DND-41 (cell line): ENCODE measurements around the gene RYR3.

Experiments
- EZH2 ChIP-seq: IDR thresholded peaks from 3 replicates; pipeline ENCODE4 v1.6.1; 2012; ENCODE audit warnings: borderline replicate concordance, low read depth, mild to moderate bottlenecking, moderate library complexity, low read length, inconsistent platforms; ENCODE audit not compliant: severe bottlenecking
- TF ChIP-seq, protein P1 (sequence below): IDR thresholded peaks from 2 replicates; pipeline ENCODE4 v1.5.1; 2012; ENCODE audit warnings: borderline replicate concordance, low read length, moderate library complexity, mild to moderate bottlenecking; ENCODE audit not compliant: poor library complexity, severe bottlenecking; ENCODE audit errors: extremely low read depth

DNA sequence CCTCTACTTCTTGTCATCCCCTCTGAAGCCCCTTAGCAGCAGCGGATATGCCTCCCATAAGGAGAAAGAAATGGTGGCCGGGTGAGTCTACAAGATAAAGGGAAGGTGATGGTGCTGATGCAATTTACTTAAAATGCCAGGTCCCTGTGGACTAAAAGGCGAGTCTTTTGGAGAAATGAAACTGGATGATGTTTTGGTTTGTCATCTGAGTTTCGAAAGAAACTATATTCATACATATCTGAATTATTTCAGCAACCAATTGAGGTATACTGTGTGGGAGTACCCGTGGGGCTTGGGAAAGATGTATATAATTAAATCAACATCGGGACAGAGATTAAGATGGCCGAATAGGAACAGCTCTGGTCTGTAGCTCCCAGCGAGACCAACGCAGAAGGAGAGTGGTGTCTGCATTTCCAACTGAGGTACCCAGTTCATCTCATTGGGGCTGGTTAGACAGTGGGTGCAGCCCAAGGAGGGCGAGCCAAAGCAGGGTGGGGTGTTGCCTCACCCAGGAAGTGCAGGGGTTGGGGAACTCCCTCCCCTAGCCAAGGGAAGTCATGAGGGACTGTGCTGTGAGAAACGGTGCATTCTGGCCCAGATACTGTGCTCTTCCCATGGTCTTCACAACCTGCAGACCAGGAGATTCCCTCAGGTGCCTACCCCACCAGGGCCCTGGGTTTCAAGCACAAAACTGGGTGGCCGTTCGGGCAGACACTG is 446.9 kb downstream of the RYR3 start:
- TF ChIP-seq, protein P1, sequence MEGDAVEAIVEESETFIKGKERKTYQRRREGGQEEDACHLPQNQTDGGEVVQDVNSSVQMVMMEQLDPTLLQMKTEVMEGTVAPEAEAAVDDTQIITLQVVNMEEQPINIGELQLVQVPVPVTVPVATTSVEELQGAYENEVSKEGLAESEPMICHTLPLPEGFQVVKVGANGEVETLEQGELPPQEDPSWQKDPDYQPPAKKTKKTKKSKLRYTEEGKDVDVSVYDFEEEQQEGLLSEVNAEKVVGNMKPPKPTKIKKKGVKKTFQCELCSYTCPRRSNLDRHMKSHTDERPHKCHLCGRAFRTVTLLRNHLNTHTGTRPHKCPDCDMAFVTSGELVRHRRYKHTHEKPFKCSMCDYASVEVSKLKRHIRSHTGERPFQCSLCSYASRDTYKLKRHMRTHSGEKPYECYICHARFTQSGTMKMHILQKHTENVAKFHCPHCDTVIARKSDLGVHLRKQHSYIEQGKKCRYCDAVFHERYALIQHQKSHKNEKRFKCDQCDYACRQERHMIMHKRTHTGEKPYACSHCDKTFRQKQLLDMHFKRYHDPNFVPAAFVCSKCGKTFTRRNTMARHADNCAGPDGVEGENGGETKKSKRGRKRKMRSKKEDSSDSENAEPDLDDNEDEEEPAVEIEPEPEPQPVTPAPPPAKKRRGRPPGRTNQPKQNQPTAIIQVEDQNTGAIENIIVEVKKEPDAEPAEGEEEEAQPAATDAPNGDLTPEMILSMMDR: no peak
- no peak for TF ChIP-seq EZH2
